Measurements from ENCODE around the gene RHOD. TPM values are rescaled to one million over a fixed set of nuclear protein-coding genes. Genes with fewer than 3 reads are reported as not detected.

RHOD gene, protein sequence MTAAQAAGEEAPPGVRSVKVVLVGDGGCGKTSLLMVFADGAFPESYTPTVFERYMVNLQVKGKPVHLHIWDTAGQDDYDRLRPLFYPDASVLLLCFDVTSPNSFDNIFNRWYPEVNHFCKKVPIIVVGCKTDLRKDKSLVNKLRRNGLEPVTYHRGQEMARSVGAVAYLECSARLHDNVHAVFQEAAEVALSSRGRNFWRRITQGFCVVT
- total RNA-seq, result 1 to 10 TPM; 2.3 to 4.1 TPM

DNA sequence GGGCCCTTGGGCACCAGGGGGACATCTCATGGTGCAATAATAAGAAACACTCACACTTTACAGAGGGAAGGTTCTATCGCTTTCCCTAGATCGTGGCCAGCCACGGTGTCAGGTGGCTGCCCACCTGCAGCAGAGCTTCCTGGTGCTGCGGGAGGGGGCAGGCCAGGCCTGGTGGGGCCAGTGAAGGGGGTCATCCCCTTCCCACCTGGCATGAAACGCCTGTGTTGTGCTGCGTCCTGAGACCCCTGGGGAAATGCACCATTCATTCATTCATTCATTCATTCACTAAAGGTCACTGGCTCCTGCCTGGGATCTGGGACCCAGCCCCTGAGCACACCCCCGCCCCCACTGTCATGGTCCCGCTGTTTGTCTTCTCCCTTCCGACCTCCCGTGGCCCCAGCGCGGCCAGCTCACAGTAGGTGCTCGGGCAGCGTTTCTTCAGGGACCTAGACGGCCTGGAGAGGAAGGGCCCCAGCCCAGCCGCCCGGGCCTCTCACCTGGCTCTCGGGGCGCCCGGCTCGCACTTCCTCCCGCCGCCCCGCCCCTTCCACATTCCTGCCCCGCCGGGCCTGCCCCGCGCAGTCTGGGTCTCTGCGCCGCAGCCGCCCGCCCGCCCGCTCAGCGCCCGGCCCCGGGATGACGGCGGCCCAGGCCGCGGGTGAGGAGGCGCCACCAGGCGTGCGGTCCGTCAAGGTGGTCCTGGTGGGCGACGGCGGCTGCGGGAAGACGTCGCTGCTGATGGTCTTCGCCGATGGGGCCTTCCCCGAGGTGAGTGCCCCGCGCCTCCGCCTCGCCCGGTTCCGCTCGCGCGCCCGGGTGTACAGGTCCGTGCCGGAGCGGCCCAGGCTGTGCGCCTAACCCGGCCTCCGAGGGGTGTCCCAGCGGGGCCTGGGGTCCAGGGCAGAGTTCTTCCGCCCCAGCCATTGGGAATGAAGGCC lies at the start of gene RHOD:
Gene RHOD (plus strand): TSS at position 581 of the 938 bp plus-strand sequence. CDS start 56 bp downstream, at position 637.

DNA sequence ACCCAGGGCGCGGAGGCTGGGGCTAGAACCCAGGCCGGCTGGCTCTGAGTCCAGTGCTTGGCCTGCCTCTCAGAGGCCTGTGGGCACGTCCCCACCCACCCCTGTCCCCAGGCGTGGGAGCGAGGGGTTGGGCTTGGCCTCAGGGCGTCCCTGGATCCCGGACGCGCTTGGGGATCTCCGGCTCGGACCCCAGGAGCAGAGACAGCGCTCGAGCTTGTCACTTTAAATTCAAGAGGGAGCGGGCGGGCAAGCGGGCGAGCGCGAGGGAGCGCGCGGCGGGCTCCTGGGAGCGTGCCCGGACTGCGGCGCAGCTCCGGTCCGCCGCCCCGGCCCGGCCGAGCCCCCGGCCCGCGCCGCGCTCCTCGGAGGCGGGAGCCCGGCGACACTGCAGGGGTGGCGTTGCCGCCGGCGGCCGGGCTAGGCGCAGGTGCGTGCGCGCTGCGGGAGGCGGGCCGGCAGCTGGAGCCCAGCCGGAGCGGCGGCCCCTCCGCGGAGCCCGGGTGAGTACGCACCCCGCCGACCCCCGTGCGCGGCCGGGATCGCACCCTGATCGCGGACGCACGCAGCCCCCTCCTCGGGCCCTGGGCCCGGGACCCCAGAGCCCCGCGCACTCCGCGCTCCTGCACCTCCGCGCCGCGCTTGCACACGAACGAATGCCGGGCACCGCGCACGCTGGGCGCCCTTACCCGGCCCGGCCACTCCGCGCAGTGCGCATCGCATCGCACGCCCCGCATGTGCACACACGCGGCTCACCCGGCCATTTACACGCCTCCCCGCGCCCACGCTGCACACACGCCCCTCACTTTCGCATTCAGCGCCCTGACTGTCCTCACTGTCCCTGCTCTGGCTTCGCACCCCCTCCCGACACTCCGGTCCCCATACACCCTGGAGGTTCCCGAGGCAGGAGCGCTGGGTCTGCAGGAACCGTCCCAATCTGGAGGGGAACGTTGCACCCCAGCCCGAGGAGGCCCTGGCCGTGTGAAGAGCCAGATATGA lies 33.4 kb upstream of the RHOD start, which contains the start of gene SYT12:
Gene SYT12 (plus strand): TSS at position 174 of the 996 bp plus-strand sequence. CDS start 7,011 bp downstream, outside the sequence.

DNA sequence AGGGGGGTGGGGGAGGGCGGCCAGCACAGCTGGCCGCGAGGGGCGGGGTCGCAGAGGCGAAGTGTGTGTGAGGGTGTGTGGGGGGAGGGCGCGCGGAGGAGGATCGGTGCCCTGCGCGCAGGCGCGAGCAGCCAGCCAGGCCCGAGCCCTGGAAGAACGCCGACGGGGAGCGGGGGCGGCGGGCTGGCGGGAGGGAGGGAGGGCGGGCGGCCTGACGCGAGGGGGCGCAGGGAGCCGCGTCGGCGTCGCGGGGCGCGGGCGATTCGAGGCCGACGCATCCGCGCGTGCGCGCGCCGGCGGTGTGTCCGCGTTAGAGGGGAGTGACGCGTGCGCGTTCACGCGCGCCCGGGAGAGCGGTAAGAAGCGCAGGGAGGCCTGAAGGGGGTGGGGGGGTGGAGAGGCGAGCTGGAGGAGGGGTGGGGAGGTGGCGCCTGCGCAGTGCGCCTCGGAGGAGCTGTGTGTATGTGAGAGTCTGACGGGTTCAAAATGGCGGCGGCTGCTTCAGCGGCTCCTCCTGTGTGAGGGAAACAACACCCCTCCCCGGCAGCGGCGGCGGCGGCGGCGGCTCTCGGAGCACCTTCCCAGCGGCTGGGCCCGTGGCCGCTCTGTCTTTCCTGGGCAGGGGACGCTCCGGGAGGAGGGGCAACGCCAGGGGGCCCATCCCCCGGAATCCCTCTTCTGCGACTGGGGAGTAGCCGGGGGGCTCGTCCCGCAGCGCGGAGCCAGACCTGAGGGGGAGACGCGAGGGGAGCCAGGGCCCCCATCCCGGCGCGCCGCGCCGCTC lies 62.3 kb downstream of the RHOD start, which contains the start of gene KDM2A:
Gene KDM2A (plus strand): TSS at position 463 of the 784 bp plus-strand sequence. CDS start 2,054 bp downstream, outside the sequence.

Other genes with a start within 250 kb of the RHOD start
- gene RCE1, start 213.4 kb upstream of the RHOD start, total RNA-seq, result 10 to 100 TPM; 12.7 to 18.3 TPM
- 10 to 100 TPM; 17.2 to 19.3 TPM for gene LRFN4, start 199.8 kb upstream of the RHOD start, total RNA-seq
- gene PC, start 98.5 kb upstream of the RHOD start, total RNA-seq, result 10 to 100 TPM; 29.6 to 46.1 TPM
- gene C11orf86, start 81.5 kb upstream of the RHOD start, total RNA-seq, result not detected
- not detected for gene SYT12, start 33.7 kb upstream of the RHOD start, total RNA-seq
- gene KDM2A, start 62.4 kb downstream of the RHOD start, total RNA-seq, result 10 to 100 TPM; 36.1 to 36.6 TPM
- 10 to 100 TPM; 32.3 to 42.0 TPM for gene GRK2, start 209.6 kb downstream of the RHOD start, total RNA-seq
- 10 to 100 TPM; 43.7 to 44.3 TPM for gene ANKRD13D, start 232.5 kb downstream of the RHOD start, total RNA-seq
- gene SSH3, start 246.7 kb downstream of the RHOD start, total RNA-seq, result 10 to 100 TPM; 11.7 to 14.8 TPM

Data from melanocyte of skin (primary cell).